Fibroblast of lung (primary cell): Measurements from ENCODE around the gene CNTN1. TPM values are rescaled to one million over a fixed set of nuclear protein-coding genes. Genes with fewer than 3 reads are reported as not detected.

Experiments
- DNase-seq, 2 donors: peaks; one replicate each; pipeline versions ENCODE4 v3.0.0 to v3.0.0-alpha.2; 2010; ENCODE audit warnings: low read depth in 2 of 2
- H2AFZ ChIP-seq: 2 replicates; pipeline ENCODE4 v1.5.1; 2012; ENCODE audit warnings: low read length, control low read depth, inconsistent platforms
- H3K27ac ChIP-seq: 2 replicates; pipeline ENCODE4 v1.5.1; 2011; ENCODE audit warnings: low read length, control low read depth; ENCODE audit not compliant: insufficient read depth
- H3K27me3 ChIP-seq: 2 replicates; pipeline ENCODE4 v1.5.1; 2011; ENCODE audit warnings: mild to moderate bottlenecking, low read length; ENCODE audit not compliant: control insufficient read depth, insufficient read depth
- H3K36me3 ChIP-seq: 2 replicates; pipeline ENCODE4 v1.5.1; 2011; ENCODE audit warnings: low read length; ENCODE audit not compliant: control insufficient read depth, insufficient read depth
- H3K4me1 ChIP-seq: 2 replicates; pipeline ENCODE4 v1.5.1; 2011; ENCODE audit warnings: low read length; ENCODE audit not compliant: control insufficient read depth, insufficient read depth; ENCODE audit errors: extremely low read depth
- H3K4me2 ChIP-seq: 2 replicates; pipeline ENCODE4 v1.5.1; 2011; ENCODE audit warnings: low read length, control low read depth; ENCODE audit not compliant: insufficient read depth; ENCODE audit errors: extremely low read depth
- H3K4me3 ChIP-seq, 4 experiments: fragments of 200-600 bp in 1 of 4; sonication (generic) in 1 of 4; replicated peaks in 1 of 4; 2 replicates each; pipeline ENCODE4 v1.5.1; 2011 to 2016; ENCODE audit warnings: low read length in 4 of 4, low read depth in 3 of 4, mild to moderate bottlenecking in 3 of 4, control low read depth in 2 of 4, inconsistent platforms in 1 of 4, mixed read lengths in 1 of 4; ENCODE audit not compliant: insufficient read depth in 1 of 4; ENCODE audit errors: control extremely low read depth in 1 of 4
- H3K79me2 ChIP-seq: 2 replicates; pipeline ENCODE4 v1.5.1; 2012; ENCODE audit warnings: mild to moderate bottlenecking, low read length, inconsistent platforms; ENCODE audit not compliant: control insufficient read depth, insufficient read depth
- H3K9ac ChIP-seq: 2 replicates; pipeline ENCODE4 v1.5.1; 2011; ENCODE audit warnings: mild to moderate bottlenecking, low read length, control low read depth; ENCODE audit not compliant: insufficient read depth
- H3K9me3 ChIP-seq: 2 replicates; pipeline ENCODE4 v1.5.1; 2012; ENCODE audit warnings: low read depth, low read length; ENCODE audit not compliant: control insufficient read depth, insufficient read depth
- H4K20me1 ChIP-seq: 2 replicates; pipeline ENCODE4 v1.5.1; 2011; ENCODE audit warnings: low read length; ENCODE audit not compliant: control insufficient read depth, insufficient read depth; ENCODE audit errors: extremely low read depth
- EZH2 ChIP-seq: IDR thresholded peaks from 2 replicates; pipeline ENCODE4 v1.5.1; 2012; ENCODE audit warnings: low read length, control low read depth, mild to moderate bottlenecking; ENCODE audit errors: missing control alignments
- polyA plus RNA-seq, 2 donors: library from polyadenylated mRNA; depleted of rRNA in 1 of 2; stranded (reverse) in 1 of 2; unstranded in 1 of 2; fragments of >200 nt; gene quantifications; 2 replicates each; pipeline ENCODE4 v1.2.1, GENCODE V29; 2011 to 2012; ENCODE audit warnings: missing spikeins in 1 of 2
- total RNA-seq: library from RNA; depleted of rRNA; stranded (reverse); fragments of >200 nt; gene quantifications from 2 replicates; pipeline ENCODE4 v1.2.1, GENCODE V29; 2014
- TF ChIP-seq, protein P1 (sequence below), 2 donors: IDR thresholded peaks in 1 of 2; conservative IDR thresholded peaks in 1 of 2; 1 replicate in 1 of 2; 2 replicates in 1 of 2; pipeline ENCODE4 v1.5.1; 2011 to 2012; ENCODE audit warnings: low read length in 2 of 2, control low read depth in 1 of 2, inconsistent platforms in 1 of 2, low read depth in 1 of 2, mild to moderate bottlenecking in 1 of 2

The CNTN1 gene
- total and polyA plus RNA-seq, 2 donors (not counting 1 experiment from before 2014, with no cell fraction given): 0.22 to 0.83 TPM

DNA sequence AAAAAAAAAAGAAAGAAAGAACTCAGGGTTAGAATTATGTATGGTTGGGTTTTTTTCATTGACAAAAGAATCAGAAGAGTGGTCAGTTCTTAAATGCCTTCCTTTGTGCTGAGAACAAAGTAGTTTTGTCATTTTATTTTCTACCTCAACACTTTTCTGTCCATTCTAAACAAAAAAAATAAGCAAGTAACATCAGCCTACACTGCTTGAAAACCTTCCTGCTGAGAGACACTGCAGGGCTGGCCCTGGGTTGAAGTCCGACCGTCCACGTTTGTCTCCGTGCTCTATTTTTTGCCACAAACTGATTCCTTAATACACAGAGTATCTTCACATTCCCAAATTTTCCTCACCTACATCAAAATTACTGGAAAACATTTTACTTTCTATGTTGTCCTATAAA is 284.3 kb downstream of the CNTN1 start:
- H3K27ac ChIP-seq: no peak overlapping the region
- no peaks in the 10 kb centered on the region for H3K9me3 ChIP-seq
- TF ChIP-seq, protein P1, sequence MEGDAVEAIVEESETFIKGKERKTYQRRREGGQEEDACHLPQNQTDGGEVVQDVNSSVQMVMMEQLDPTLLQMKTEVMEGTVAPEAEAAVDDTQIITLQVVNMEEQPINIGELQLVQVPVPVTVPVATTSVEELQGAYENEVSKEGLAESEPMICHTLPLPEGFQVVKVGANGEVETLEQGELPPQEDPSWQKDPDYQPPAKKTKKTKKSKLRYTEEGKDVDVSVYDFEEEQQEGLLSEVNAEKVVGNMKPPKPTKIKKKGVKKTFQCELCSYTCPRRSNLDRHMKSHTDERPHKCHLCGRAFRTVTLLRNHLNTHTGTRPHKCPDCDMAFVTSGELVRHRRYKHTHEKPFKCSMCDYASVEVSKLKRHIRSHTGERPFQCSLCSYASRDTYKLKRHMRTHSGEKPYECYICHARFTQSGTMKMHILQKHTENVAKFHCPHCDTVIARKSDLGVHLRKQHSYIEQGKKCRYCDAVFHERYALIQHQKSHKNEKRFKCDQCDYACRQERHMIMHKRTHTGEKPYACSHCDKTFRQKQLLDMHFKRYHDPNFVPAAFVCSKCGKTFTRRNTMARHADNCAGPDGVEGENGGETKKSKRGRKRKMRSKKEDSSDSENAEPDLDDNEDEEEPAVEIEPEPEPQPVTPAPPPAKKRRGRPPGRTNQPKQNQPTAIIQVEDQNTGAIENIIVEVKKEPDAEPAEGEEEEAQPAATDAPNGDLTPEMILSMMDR (conservative IDR thresholded peaks at IDR 0.05 in 1 of 2, IDR thresholded peaks at IDR 0.05 in 1 of 2; ENCODE audit: low read depth in 1 of 2, low read length in 2 of 2): no peak
- TF ChIP-seq EZH2: no peak
- H3K4me1 ChIP-seq: no peaks in the 10 kb centered on the region
- H3K36me3 ChIP-seq: no peaks in the 10 kb centered on the region
- DNase-seq: no peak
- no peak overlapping the region for H3K4me2 ChIP-seq
- no peaks in the 10 kb centered on the region for H3K79me2 ChIP-seq
- H3K9ac ChIP-seq: no peak overlapping the region
- H4K20me1 ChIP-seq: no peaks in the 10 kb centered on the region
- no peaks in the 10 kb centered on the region for H3K27me3 ChIP-seq
- no peak overlapping the region for H3K4me3 ChIP-seq
- H2AFZ ChIP-seq: no peak overlapping the region

DNA sequence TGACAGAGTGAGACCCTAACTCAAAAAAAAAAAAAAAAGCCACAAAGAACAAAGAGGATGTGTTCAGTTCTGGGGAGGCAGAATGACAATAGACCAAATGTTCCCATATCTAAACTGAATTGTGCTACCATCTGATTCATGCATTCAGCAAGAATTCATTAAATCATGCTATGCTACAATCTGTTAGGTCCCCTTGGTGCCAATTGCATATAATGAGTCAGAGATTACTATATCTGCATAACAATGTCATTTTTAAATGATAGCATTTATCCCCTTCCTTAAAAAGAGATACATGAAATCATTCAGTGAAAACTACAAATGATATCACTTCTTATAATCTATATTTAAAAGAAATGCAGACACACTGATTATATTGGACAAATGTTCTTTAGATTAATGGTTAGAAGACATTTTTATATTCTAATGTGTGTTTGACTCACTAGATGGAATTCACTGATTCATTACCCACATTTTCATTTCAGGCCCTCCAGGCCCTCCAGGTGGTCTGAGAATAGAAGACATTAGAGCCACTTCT is 288.3 kb downstream of the CNTN1 start:
- Histone ChIP-seq H3K36me3 (no peaks in the 10 kb centered on the region), H3K27ac (no peak overlapping the region), H3K9ac (no peak overlapping the region), H3K4me3 (no peak overlapping the region), H3K4me2 (no peak overlapping the region), H3K4me1 (no peaks in the 10 kb centered on the region), H2AFZ (no peak overlapping the region), H3K27me3 (no peaks in the 10 kb centered on the region), H3K79me2 (no peaks in the 10 kb centered on the region), H3K9me3 (no peaks in the 10 kb centered on the region), H4K20me1 (no peaks in the 10 kb centered on the region)
- TF ChIP-seq, protein P1 (conservative IDR thresholded peaks at IDR 0.05 in 1 of 2, IDR thresholded peaks at IDR 0.05 in 1 of 2; ENCODE audit: low read depth in 1 of 2, low read length in 2 of 2): no peak
- TF ChIP-seq EZH2: no peak
- peak in 1 of 2 donors; percentile 59 for DNase-seq

DNA sequence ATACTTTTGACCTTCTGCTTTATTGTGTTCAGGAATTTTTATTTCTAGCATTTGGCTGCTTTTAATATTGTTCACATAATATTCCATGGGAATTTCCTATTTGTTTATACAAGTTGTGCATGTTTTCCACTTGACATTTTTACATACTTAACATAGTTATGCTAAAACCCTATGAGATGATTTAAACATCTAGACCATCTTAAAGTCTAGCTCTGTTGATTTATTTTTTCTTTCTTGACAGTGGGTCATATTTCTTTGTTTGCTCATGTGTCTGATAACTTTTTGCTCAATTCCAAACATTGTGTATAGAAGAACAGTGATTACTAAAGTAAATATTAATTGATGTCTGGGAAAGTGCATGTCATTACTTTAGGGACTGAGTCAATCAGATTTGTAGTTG is 293.8 kb downstream of the CNTN1 start:
- Histone ChIP-seq H2AFZ (no peak overlapping the region), H3K79me2 (no peaks in the 10 kb centered on the region), H3K9ac (no peak overlapping the region), H3K4me3 (no peak overlapping the region), H3K4me1 (no peaks in the 10 kb centered on the region), H3K36me3 (no peaks in the 10 kb centered on the region), H3K27ac (no peak overlapping the region), H3K4me2 (no peak overlapping the region), H4K20me1 (no peaks in the 10 kb centered on the region), H3K9me3 (no peaks in the 10 kb centered on the region), H3K27me3 (no peaks in the 10 kb centered on the region)
- peak in 1 of 2 donors; percentile 8 for DNase-seq
- TF ChIP-seq, protein P1 (conservative IDR thresholded peaks at IDR 0.05 in 1 of 2, IDR thresholded peaks at IDR 0.05 in 1 of 2; ENCODE audit: low read depth in 1 of 2, low read length in 2 of 2): no peak
- TF ChIP-seq EZH2: no peak
